Hepatocyte (in vitro differentiated cells): ENCODE measurements around the gene RB1. TPM values are rescaled to one million over a fixed set of nuclear protein-coding genes. Genes with fewer than 3 reads are reported as not detected.

Source experiments
- DNase-seq: peaks from one replicate; pipeline ENCODE4 v3.0.0-alpha.2; 2016; ENCODE audit warnings: low spot score
- H2AFZ ChIP-seq: fragments of 200-600 bp; sonication (generic); 2 replicates; pipeline ENCODE4 v1.6.0; 2016; ENCODE audit warnings: antibody characterized with exemption, mild to moderate bottlenecking
- H3K27ac ChIP-seq: fragments of 200-600 bp; sonication (generic); 2 replicates; pipeline ENCODE4 v1.5.1; 2016; ENCODE audit warnings: mild to moderate bottlenecking
- H3K27me3 ChIP-seq: fragments of 200-600 bp; sonication (generic); 2 replicates; pipeline ENCODE4 v1.6.1; 2016
- H3K36me3 ChIP-seq: fragments of 200-600 bp; sonication (generic); replicated peaks from 2 replicates; pipeline ENCODE4 v1.5.1; 2016; ENCODE audit warnings: low read depth; ENCODE audit not compliant: insufficient read depth
- H3K4me1 ChIP-seq: fragments of 200-600 bp; sonication (generic); 2 replicates; pipeline ENCODE4 v1.5.1; 2016; ENCODE audit warnings: mild to moderate bottlenecking, moderate library complexity; ENCODE audit not compliant: insufficient read depth
- H3K4me2 ChIP-seq: fragments of 200-600 bp; sonication (generic); 2 replicates; pipeline ENCODE4 v1.6.0; 2016
- H3K4me3 ChIP-seq: fragments of 200-600 bp; sonication (generic); 2 replicates; pipeline ENCODE4 v1.5.1; 2016; ENCODE audit warnings: mild to moderate bottlenecking
- H3K79me2 ChIP-seq: fragments of 200-600 bp; sonication (generic); 2 replicates; pipeline ENCODE4 v1.6.0; 2017; ENCODE audit warnings: mild to moderate bottlenecking
- H3K9me2 ChIP-seq: fragments of 200-600 bp; sonication (generic); replicated peaks from 2 replicates; pipeline ENCODE4 v1.6.0; 2017; ENCODE audit warnings: mild to moderate bottlenecking; ENCODE audit not compliant: insufficient read depth
- H3K9me3 ChIP-seq: fragments of 200-600 bp; sonication (generic); 2 replicates; pipeline ENCODE4 v1.5.1; 2016; ENCODE audit warnings: low read depth, mild to moderate bottlenecking
- H4K20me1 ChIP-seq: fragments of 200-600 bp; sonication (generic); 2 replicates; pipeline ENCODE4 v1.6.0; 2016; ENCODE audit warnings: mild to moderate bottlenecking; ENCODE audit not compliant: insufficient read depth, poor library complexity, severe bottlenecking
- EZH2 ChIP-seq: fragments of 200-600 bp; sonication (generic); IDR thresholded peaks from 2 replicates; pipeline ENCODE4 v1.6.1; 2016; ENCODE audit warnings: antibody characterized with exemption, mild to moderate bottlenecking, borderline replicate concordance
- EZH2phosphoT487 ChIP-seq: fragments of 200-600 bp; sonication (generic); IDR thresholded peaks from one replicate; pipeline ENCODE4 v1.6.1; 2018; ENCODE audit warnings: antibody characterized with exemption, mild to moderate bottlenecking, low read depth, moderate library complexity; ENCODE audit not compliant: unreplicated experiment, severe bottlenecking
- WGBS: methylation state at CpG from one replicate; pipeline ENCODE4 v1.1.6; 2016; ENCODE audit warnings: low lambda C conversion rate; ENCODE audit errors: missing lambda C conversion rate; 5-methylcytosine and 5-hydroxymethylcytosine counted together
- polyA plus RNA-seq: library from polyadenylated mRNA; unstranded; fragments of >200 nt; fragmentation: Nextera tagmentation; extraction: Ambion mirVana; gene quantifications from 2 replicates; pipeline ENCODE4 v1.2.1, GENCODE V29; 2016
- total RNA-seq: library from RNA; depleted of rRNA; stranded (reverse); fragments of >200 nt; gene quantifications from 2 replicates; pipeline ENCODE4 v1.2.3, GENCODE V29; 2014
- TF ChIP-seq, protein P1 (sequence below): fragments of 200-600 bp; sonication (generic); IDR thresholded peaks from 2 replicates; pipeline ENCODE4 v1.5.1; 2016; ENCODE audit warnings: antibody characterized with exemption, mild to moderate bottlenecking; ENCODE audit not compliant: poor library complexity

RB1 gene
- total and polyA plus RNA-seq, 2 experiments from 2014 or later: 17.5 to 45.1 TPM

DNA sequence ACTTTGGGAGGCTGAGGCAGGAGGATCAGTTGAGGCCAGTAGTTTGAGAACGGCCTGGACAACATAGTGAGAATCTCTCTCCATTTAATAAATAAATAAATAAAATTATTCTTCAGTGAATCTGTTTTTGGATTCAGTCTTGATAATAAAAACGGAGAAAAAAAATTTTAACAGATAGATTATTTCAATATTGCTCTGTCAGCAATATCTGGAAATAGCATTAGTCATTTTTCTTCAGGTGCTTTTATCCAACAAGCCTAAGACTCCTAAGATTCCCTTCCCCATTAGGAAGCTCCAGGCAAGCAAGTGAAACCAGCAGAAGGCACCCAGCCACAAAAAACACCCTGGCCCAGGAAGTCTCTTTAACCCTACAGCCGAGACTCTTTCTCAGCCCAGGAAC lies 130.6 kb downstream of the RB1 start:
- Histone ChIP-seq H4K20me1 (no peaks in the 10 kb centered on the region), H3K4me2 (no peak overlapping the region), H3K27me3 (no peaks in the 10 kb centered on the region), H3K4me3 (no peak overlapping the region), H3K27ac (no peak overlapping the region), H2AFZ (no peak overlapping the region), H3K36me3 (no peaks in the 10 kb centered on the region), H3K4me1 (no peaks in the 10 kb centered on the region), H3K9me3 (no peaks in the 10 kb centered on the region), H3K79me2 (no peaks in the 10 kb centered on the region), H3K9me2 (no peaks in the 10 kb centered on the region)
- no peak for DNase-seq
- TF ChIP-seq EZH2phosphoT487: no peak
- 96% methylated on average over 3 of the region's 3 CpGs for WGBS

DNA sequence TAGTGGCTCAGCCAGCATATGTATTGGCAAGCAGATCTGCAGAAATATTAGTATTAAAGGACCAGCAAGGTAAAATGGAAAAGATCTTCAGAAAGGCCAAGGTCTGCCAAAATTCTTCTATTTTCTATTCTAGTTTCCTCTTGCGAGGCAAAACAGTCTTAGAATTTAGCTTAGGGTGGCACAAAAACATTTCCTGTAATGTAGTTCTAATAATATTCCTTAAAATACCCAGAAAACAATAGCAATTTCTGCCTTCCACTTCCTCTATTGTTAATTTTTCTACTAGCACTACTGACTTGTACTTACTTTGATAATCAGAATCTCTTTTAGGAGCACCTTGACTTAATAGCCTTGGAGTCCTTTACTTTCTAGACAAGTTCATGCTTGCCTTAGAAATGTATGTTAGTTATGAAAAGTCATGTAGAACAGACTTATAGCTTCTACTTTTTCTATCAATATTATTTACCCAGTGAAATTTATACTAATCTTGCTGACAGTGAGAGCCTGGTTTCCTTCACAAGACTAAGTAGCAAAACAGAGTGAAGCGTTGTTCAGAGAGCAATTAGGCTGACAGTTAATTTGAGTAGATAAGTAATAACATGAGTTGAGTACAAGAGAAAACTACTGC lies 133.2 kb downstream of the RB1 start:
- no peak overlapping the region for H3K4me2 ChIP-seq
- no peak overlapping the region for H3K27ac ChIP-seq
- H3K79me2 ChIP-seq: no peaks in the 10 kb centered on the region
- H3K4me1 ChIP-seq: no peaks in the 10 kb centered on the region
- no peaks in the 10 kb centered on the region for H3K36me3 ChIP-seq
- DNase-seq: no peak
- H3K9me2 ChIP-seq: no peaks in the 10 kb centered on the region
- no peaks in the 10 kb centered on the region for H3K9me3 ChIP-seq
- TF ChIP-seq, protein P1, sequence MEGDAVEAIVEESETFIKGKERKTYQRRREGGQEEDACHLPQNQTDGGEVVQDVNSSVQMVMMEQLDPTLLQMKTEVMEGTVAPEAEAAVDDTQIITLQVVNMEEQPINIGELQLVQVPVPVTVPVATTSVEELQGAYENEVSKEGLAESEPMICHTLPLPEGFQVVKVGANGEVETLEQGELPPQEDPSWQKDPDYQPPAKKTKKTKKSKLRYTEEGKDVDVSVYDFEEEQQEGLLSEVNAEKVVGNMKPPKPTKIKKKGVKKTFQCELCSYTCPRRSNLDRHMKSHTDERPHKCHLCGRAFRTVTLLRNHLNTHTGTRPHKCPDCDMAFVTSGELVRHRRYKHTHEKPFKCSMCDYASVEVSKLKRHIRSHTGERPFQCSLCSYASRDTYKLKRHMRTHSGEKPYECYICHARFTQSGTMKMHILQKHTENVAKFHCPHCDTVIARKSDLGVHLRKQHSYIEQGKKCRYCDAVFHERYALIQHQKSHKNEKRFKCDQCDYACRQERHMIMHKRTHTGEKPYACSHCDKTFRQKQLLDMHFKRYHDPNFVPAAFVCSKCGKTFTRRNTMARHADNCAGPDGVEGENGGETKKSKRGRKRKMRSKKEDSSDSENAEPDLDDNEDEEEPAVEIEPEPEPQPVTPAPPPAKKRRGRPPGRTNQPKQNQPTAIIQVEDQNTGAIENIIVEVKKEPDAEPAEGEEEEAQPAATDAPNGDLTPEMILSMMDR: no peak
- TF ChIP-seq EZH2: no peak
- TF ChIP-seq EZH2phosphoT487: no peak
- H2AFZ ChIP-seq: no peak overlapping the region
- WGBS: 77% methylated on average over 2 of the region's 2 CpGs
- H3K27me3 ChIP-seq: no peaks in the 10 kb centered on the region
- no peaks in the 10 kb centered on the region for H4K20me1 ChIP-seq
- H3K4me3 ChIP-seq: no peak overlapping the region

DNA sequence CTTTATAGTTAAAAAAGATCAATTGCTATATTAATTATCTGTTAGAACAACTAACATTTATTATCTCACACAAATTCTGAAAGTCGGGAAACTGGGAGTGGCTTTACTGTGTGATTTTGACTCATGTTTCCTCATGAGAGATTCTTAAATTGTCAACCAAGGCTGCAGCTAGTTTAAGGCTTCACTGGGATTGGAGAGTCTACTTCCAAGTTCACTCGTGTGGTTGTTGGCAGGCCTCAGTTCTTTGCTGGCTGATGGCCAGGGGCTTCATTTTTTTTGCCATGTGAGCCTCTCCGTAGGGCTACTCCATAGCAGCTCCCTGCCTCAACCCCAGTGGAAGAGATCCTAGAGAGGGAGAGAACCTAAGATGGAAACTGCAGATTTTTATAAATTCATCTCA lies 133.8 kb downstream of the RB1 start:
- Histone ChIP-seq H3K27me3 (no peaks in the 10 kb centered on the region), H2AFZ (no peak overlapping the region), H3K36me3 (no peaks in the 10 kb centered on the region), H3K79me2 (no peaks in the 10 kb centered on the region), H4K20me1 (no peaks in the 10 kb centered on the region), H3K4me2 (no peak overlapping the region), H3K27ac (no peak overlapping the region), H3K4me1 (no peaks in the 10 kb centered on the region), H3K9me3 (no peaks in the 10 kb centered on the region), H3K9me2 (no peaks in the 10 kb centered on the region), H3K4me3 (no peak overlapping the region)
- no peak for DNase-seq
- TF ChIP-seq, protein P1: no peak
- TF ChIP-seq EZH2phosphoT487 (no peak), EZH2 (no peak)
- 61% methylated on average over 3 of the region's 3 CpGs for WGBS

DNA sequence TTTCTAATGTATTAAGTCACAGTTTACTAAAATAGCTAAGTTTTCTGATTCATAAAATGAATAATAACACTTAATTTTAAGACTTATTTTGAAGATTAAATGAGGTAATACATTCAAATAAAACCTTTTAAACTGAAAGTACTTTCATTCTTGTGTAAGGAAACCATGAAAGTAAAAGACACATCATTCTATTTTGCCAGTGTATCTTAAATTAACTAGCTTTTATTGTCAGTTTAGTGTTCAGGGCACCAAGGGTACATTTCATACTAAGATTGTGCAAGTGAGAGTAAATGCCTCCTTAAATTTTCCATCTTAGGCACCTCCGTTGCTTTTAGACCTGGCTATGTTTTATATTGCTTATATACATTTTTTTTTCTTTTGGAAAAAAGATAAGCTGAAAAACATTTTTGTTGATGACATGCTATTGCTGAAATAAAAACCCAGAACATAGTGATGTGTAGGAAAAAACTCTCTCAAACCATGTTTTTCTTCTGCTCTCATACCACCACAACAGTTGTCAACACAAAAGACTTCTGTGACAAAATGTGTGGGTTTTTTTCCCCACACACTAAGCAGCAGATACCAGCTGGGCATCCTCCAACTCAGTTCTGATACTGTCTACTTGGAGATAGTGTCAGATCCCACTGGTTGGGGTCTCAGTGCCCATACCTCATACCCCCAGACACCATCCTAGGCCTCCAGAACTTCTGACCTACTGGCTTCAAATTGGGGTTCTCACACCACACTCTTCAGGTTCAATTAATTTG lies 140.1 kb downstream of the RB1 start:
- H3K27me3 ChIP-seq: no peaks in the 10 kb centered on the region
- no peaks in the 10 kb centered on the region for H3K4me1 ChIP-seq
- H3K9me2 ChIP-seq: no peaks in the 10 kb centered on the region
- WGBS: 78% methylated on average over 1 of the region's 1 CpG
- TF ChIP-seq, protein P1: no peak
- TF ChIP-seq EZH2: no peak
- no peak for TF ChIP-seq EZH2phosphoT487
- no peak overlapping the region for H3K4me3 ChIP-seq
- H4K20me1 ChIP-seq: no peaks in the 10 kb centered on the region
- no peaks in the 10 kb centered on the region for H3K36me3 ChIP-seq
- H3K9me3 ChIP-seq: no peaks in the 10 kb centered on the region
- H3K79me2 ChIP-seq: no peaks in the 10 kb centered on the region
- no peak overlapping the region for H3K27ac ChIP-seq
- no peak overlapping the region for H2AFZ ChIP-seq
- H3K4me2 ChIP-seq: no peak overlapping the region
- no peak for DNase-seq
